ENCODE measurements around the gene PCAT6.
"Not testable (repeated sequence)": the region's sequence is repeated elsewhere in the genome, so short reads cannot be mapped to it uniquely, and the experiment has no call there.

PCAT6 gene

GRCh38 chr1:202825748-202826147, 15.0 kb downstream of the PCAT6 start:
- Histone ChIP-seq H3K4me2 (no peak overlapping the region), H4K20me1 (ENCODE audit: insufficient read depth) (no peaks in the 10 kb centered on the region), H3K4me1 (ENCODE audit: low read depth, poor library complexity, severe bottlenecking) (no peaks in the 10 kb centered on the region), H2AFZ (ENCODE audit: low read depth) (no peak overlapping the region), H3K36me3 (ENCODE audit: insufficient read depth) (no peaks in the 10 kb centered on the region), H3K27ac (no peak overlapping the region), H3K9ac (no peak overlapping the region), H3K4me3 (IDR thresholded peaks at IDR 0.05; ENCODE audit: insufficient read depth, low read depth, low read length) (no peak overlapping the region), H3K27me3 (ENCODE audit: insufficient read depth, low read depth) (no peaks in the 10 kb centered on the region), H3K79me2 (ENCODE audit: insufficient read depth, low read depth) (no peaks in the 10 kb centered on the region)
- no peak for TF ChIP-seq CTCF (conservative IDR thresholded peaks at IDR 0.05; ENCODE audit: low read depth, low read length)

- not testable (repeated sequence) for H3K4me3 ChIP-seq (IDR thresholded peaks at IDR 0.05; ENCODE audit: insufficient read depth, low read depth, low read length); H3K4me2 ChIP-seq; H3K27ac ChIP-seq; H3K36me3 ChIP-seq (ENCODE audit: insufficient read depth); H3K27me3 ChIP-seq (ENCODE audit: insufficient read depth, low read depth); H3K79me2 ChIP-seq (ENCODE audit: insufficient read depth, low read depth); H4K20me1 ChIP-seq (ENCODE audit: insufficient read depth); H3K9ac ChIP-seq; H3K4me1 ChIP-seq (ENCODE audit: low read depth, poor library complexity, severe bottlenecking); H2AFZ ChIP-seq (ENCODE audit: low read depth)
Observed at GRCh38 chr1:202829223-202829622, 18.5 kb downstream of the PCAT6 start.

- TF ChIP-seq CTCF (conservative IDR thresholded peaks at IDR 0.05; ENCODE audit: low read depth, low read length): no peak
- H3K4me2 ChIP-seq: no peak overlapping the region
- H3K4me3 ChIP-seq (IDR thresholded peaks at IDR 0.05; ENCODE audit: insufficient read depth, low read depth, low read length): no peak overlapping the region
- H3K79me2 ChIP-seq (ENCODE audit: insufficient read depth, low read depth): no peaks in the 10 kb centered on the region
- H3K27ac ChIP-seq: no peak overlapping the region
- no peak overlapping the region for H3K9ac ChIP-seq
- no peaks in the 10 kb centered on the region for H3K27me3 ChIP-seq (ENCODE audit: insufficient read depth, low read depth)
- H2AFZ ChIP-seq (ENCODE audit: low read depth): no peak overlapping the region
- H3K4me1 ChIP-seq (ENCODE audit: low read depth, poor library complexity, severe bottlenecking): no peaks in the 10 kb centered on the region
- H3K36me3 ChIP-seq (ENCODE audit: insufficient read depth): no peaks in the 10 kb centered on the region
- H4K20me1 ChIP-seq (ENCODE audit: insufficient read depth): no peaks in the 10 kb centered on the region
Observed at GRCh38 chr1:202831906-202832305, 21.2 kb downstream of the PCAT6 start.

- Histone ChIP-seq H3K36me3 (ENCODE audit: insufficient read depth) (no peaks in the 10 kb centered on the region), H3K4me3 (IDR thresholded peaks at IDR 0.05; ENCODE audit: insufficient read depth, low read depth, low read length) (no peak overlapping the region), H4K20me1 (ENCODE audit: insufficient read depth) (no peaks in the 10 kb centered on the region), H3K9ac (no peak overlapping the region), H3K79me2 (ENCODE audit: insufficient read depth, low read depth) (no peaks in the 10 kb centered on the region), H3K4me1 (ENCODE audit: low read depth, poor library complexity, severe bottlenecking) (no peaks in the 10 kb centered on the region), H3K27ac (no peak overlapping the region), H3K27me3 (ENCODE audit: insufficient read depth, low read depth) (no peaks in the 10 kb centered on the region), H2AFZ (ENCODE audit: low read depth) (no peak overlapping the region), H3K4me2 (no peak overlapping the region)
- no peak for TF ChIP-seq CTCF (conservative IDR thresholded peaks at IDR 0.05; ENCODE audit: low read depth, low read length)
Observed at GRCh38 chr1:202834771-202835547, 24.2 kb downstream of the PCAT6 start.

GRCh38 chr1:202835548-202836072, 24.9 kb downstream of the PCAT6 start:
- no peak overlapping the region for H2AFZ ChIP-seq (ENCODE audit: low read depth)
- no peaks in the 10 kb centered on the region for H3K79me2 ChIP-seq (ENCODE audit: insufficient read depth, low read depth)
- no peaks in the 10 kb centered on the region for H3K4me1 ChIP-seq (ENCODE audit: low read depth, poor library complexity, severe bottlenecking)
- no peak overlapping the region for H3K4me2 ChIP-seq
- H4K20me1 ChIP-seq (ENCODE audit: insufficient read depth): no peaks in the 10 kb centered on the region
- H3K9ac ChIP-seq: no peak overlapping the region
- no peak overlapping the region for H3K4me3 ChIP-seq (IDR thresholded peaks at IDR 0.05; ENCODE audit: insufficient read depth, low read depth, low read length)
- no peak overlapping the region for H3K27ac ChIP-seq
- no peaks in the 10 kb centered on the region for H3K27me3 ChIP-seq (ENCODE audit: insufficient read depth, low read depth)
- TF ChIP-seq CTCF (conservative IDR thresholded peaks at IDR 0.05; ENCODE audit: low read depth, low read length): no peak
- no peaks in the 10 kb centered on the region for H3K36me3 ChIP-seq (ENCODE audit: insufficient read depth)

Data from KMS-11 (cell line).